ENCODE results near the gene PRSS36.

PRSS36 gene

GRCh38 chr16:31186176-31186575 lies 36.3 kb upstream of the PRSS36 start:
- H3K79me2 ChIP-seq (ENCODE audit: control insufficient read depth, insufficient read depth, low read length), result peaks cover 79% of the 10 kb centered on the region
- no peak overlapping the region for H3K56ac ChIP-seq (ENCODE audit: low read length)
- H3K4ac ChIP-seq (ENCODE audit: low read depth, low read length), result no peak overlapping the region
- no peak overlapping the region for H3K18ac ChIP-seq (ENCODE audit: low read length)
- no peak overlapping the region for H3K27ac ChIP-seq (ENCODE audit: low read depth, low read length)
- H3K9ac ChIP-seq (ENCODE audit: low read length), result no peak overlapping the region
- no peak overlapping the region for H3K4me2 ChIP-seq (ENCODE audit: low read length)
- no peak overlapping the region for H2AK5ac ChIP-seq (ENCODE audit: low read length)
- peaks cover 4% of the 10 kb centered on the region for H3K4me1 ChIP-seq (ENCODE audit: control insufficient read depth, low read depth, low read length)
- H2BK5ac ChIP-seq (ENCODE audit: low read length), result no peak overlapping the region
- H3K79me1 ChIP-seq (ENCODE audit: low read length), result peaks cover 39% of the 10 kb centered on the region
- H4K5ac ChIP-seq (ENCODE audit: low read length), result no peak overlapping the region
- H3K23ac ChIP-seq (ENCODE audit: low read length), result no peak overlapping the region
- no peak overlapping the region for H2BK15ac ChIP-seq (replicated peaks; ENCODE audit: low read depth)
- no peaks in the 10 kb centered on the region for H3K27me3 ChIP-seq (ENCODE audit: insufficient read depth, low read length, poor library complexity)
- H3K36me3 ChIP-seq (ENCODE audit: control insufficient read depth, insufficient read depth, low read length), result peaks cover 49% of the 10 kb centered on the region
- H4K8ac ChIP-seq (ENCODE audit: low read depth, low read length), result no peak overlapping the region
- DNase-seq, result no peak
- no peak overlapping the region for H3K4me3 ChIP-seq (ENCODE audit: low read length)
- no CpG with 5 or more reads among the region's 7 CpGs for WGBS (ENCODE audit: extremely low coverage, insufficient coverage, low lambda C conversion rate)
- no peak overlapping the region for H2BK120ac ChIP-seq (ENCODE audit: low read depth, low read length)

DNA sequence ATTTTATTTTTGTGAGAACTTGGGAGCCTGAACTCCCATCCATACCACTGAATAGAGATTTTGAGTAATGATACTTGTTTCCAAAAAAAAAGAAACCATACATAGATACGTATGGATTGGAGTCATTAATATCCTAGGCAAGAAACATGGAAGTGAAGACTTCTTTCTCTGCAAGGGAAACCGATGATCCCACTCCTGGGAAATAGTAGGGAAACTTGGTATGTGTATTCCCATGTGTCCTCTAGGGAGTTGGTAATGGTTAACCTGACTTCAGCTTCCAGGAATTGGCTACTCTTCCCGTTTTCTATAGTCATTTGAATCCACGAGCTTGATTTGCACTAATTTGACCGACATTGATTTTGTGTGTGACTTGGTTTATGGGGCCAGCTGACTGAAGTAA lies 35.5 kb upstream of the PRSS36 start:
- no peak overlapping the region for H3K23ac ChIP-seq (ENCODE audit: low read length)
- no peaks in the 10 kb centered on the region for H3K27me3 ChIP-seq (ENCODE audit: insufficient read depth, low read length, poor library complexity)
- no peak overlapping the region for H3K9ac ChIP-seq (ENCODE audit: low read length)
- H4K5ac ChIP-seq (ENCODE audit: low read length), result no peak overlapping the region
- WGBS (ENCODE audit: extremely low coverage, insufficient coverage, low lambda C conversion rate), result no CpG with 5 or more reads among the region's 5 CpGs
- peaks cover 85% of the 10 kb centered on the region for H3K79me2 ChIP-seq (ENCODE audit: control insufficient read depth, insufficient read depth, low read length)
- no peak overlapping the region for H2BK120ac ChIP-seq (ENCODE audit: low read depth, low read length)
- H4K8ac ChIP-seq (ENCODE audit: low read depth, low read length), result no peak overlapping the region
- H3K79me1 ChIP-seq (ENCODE audit: low read length), result peaks cover 36% of the 10 kb centered on the region
- H3K18ac ChIP-seq (ENCODE audit: low read length), result no peak overlapping the region
- H3K27ac ChIP-seq (ENCODE audit: low read depth, low read length), result no peak overlapping the region
- H3K36me3 ChIP-seq (ENCODE audit: control insufficient read depth, insufficient read depth, low read length), result peaks cover 46% of the 10 kb centered on the region
- H3K4me1 ChIP-seq (ENCODE audit: control insufficient read depth, low read depth, low read length), result peaks cover 4% of the 10 kb centered on the region
- H2BK15ac ChIP-seq (replicated peaks; ENCODE audit: low read depth), result no peak overlapping the region
- H2BK5ac ChIP-seq (ENCODE audit: low read length), result no peak overlapping the region
- H2AK5ac ChIP-seq (ENCODE audit: low read length), result no peak overlapping the region
- H3K56ac ChIP-seq (ENCODE audit: low read length), result no peak overlapping the region
- no peak overlapping the region for H3K4me3 ChIP-seq (ENCODE audit: low read length)
- no peak for DNase-seq
- no peak overlapping the region for H3K4me2 ChIP-seq (ENCODE audit: low read length)
- H3K4ac ChIP-seq (ENCODE audit: low read depth, low read length), result no peak overlapping the region

DNA sequence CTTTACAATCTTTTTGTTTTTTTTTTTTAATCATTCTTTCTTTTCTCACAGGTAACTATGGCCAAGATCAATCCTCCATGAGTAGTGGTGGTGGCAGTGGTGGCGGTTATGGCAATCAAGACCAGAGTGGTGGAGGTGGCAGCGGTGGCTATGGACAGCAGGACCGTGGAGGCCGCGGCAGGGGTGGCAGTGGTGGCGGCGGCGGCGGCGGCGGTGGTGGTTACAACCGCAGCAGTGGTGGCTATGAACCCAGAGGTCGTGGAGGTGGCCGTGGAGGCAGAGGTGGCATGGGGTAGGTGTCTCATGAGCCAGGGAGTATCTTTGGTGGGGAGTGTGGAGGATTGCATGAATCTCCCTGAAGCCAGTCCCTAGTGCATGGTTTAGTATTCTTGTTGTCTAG lies 35.0 kb upstream of the PRSS36 start:
- no peak for DNase-seq
- no CpG with 5 or more reads among the region's 14 CpGs for WGBS (ENCODE audit: extremely low coverage, insufficient coverage, low lambda C conversion rate)
- peaks cover 32% of the 10 kb centered on the region for H3K79me1 ChIP-seq (ENCODE audit: low read length)
- no peak overlapping the region for H3K18ac ChIP-seq (ENCODE audit: low read length)
- H3K36me3 ChIP-seq (ENCODE audit: control insufficient read depth, insufficient read depth, low read length), result peaks cover 41% of the 10 kb centered on the region
- H2BK120ac ChIP-seq (ENCODE audit: low read depth, low read length), result no peak overlapping the region
- no peak overlapping the region for H3K4ac ChIP-seq (ENCODE audit: low read depth, low read length)
- no peak overlapping the region for H2AK5ac ChIP-seq (ENCODE audit: low read length)
- no peak overlapping the region for H3K4me2 ChIP-seq (ENCODE audit: low read length)
- peaks cover 86% of the 10 kb centered on the region for H3K79me2 ChIP-seq (ENCODE audit: control insufficient read depth, insufficient read depth, low read length)
- peaks cover 4% of the 10 kb centered on the region for H3K4me1 ChIP-seq (ENCODE audit: control insufficient read depth, low read depth, low read length)
- H3K27me3 ChIP-seq (ENCODE audit: insufficient read depth, low read length, poor library complexity), result no peaks in the 10 kb centered on the region
- no peak overlapping the region for H2BK5ac ChIP-seq (ENCODE audit: low read length)
- H2BK15ac ChIP-seq (replicated peaks; ENCODE audit: low read depth), result no peak overlapping the region
- H3K27ac ChIP-seq (ENCODE audit: low read depth, low read length), result no peak overlapping the region
- no peak overlapping the region for H4K5ac ChIP-seq (ENCODE audit: low read length)
- no peak overlapping the region for H3K9ac ChIP-seq (ENCODE audit: low read length)
- H4K8ac ChIP-seq (ENCODE audit: low read depth, low read length), result no peak overlapping the region
- no peak overlapping the region for H3K23ac ChIP-seq (ENCODE audit: low read length)
- H3K4me3 ChIP-seq (ENCODE audit: low read length), result no peak overlapping the region
- H3K56ac ChIP-seq (ENCODE audit: low read length), result no peak overlapping the region

DNA sequence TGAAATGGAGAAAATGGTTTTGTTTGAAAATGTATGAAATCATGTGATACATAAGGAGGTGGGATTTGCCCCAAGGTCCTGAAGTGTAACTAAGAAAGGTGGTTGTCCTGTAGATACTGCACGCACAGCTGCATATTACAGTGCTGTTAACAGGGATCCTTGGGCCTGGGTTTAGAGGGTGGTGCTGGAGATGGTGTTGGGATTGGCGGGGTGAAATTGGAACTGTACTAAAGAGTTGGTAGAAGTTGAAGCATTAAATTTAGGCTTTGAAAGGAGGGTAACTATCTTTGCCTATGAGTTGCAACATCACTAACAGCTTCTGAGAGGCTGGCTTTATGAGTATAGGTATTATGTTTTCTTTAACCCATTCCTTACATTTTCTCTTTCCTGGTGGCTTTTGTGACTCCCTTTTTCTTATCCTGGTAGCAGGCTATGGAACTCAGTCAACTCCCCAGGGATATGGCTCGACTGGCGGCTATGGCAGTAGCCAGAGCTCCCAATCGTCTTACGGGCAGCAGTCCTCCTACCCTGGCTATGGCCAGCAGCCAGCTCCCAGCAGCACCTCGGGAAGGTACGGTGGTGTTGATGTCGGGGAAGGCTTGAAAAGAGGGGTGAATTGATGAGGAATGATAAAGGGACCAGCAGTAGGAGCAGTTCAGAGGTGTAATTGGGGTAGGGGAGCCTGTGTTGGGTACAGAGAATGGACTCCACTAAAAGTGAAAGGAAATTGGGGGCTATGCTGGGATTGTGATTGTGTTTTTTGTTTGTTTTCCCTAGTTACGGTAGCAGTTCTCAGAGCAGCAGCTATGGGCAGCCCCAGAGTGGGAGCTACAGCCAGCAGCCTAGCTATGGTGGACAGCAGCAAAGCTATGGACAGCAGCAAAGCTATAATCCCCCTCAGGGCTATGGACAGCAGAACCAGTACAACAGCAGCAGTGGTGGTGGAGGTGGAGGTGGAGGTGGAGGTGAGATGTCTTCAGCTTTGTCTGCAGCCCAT lies 33.9 kb upstream of the PRSS36 start:
- DNase-seq, result no peak
- WGBS (ENCODE audit: extremely low coverage, insufficient coverage, low lambda C conversion rate), result no CpG with 5 or more reads among the region's 10 CpGs
- H3K4me3 ChIP-seq (ENCODE audit: low read length), result no peak overlapping the region
- H4K5ac ChIP-seq (ENCODE audit: low read length), result no peak overlapping the region
- no peak overlapping the region for H2BK5ac ChIP-seq (ENCODE audit: low read length)
- H3K4me2 ChIP-seq (ENCODE audit: low read length), result no peak overlapping the region
- H2BK120ac ChIP-seq (ENCODE audit: low read depth, low read length), result no peak overlapping the region
- no peak overlapping the region for H3K18ac ChIP-seq (ENCODE audit: low read length)
- H3K9ac ChIP-seq (ENCODE audit: low read length), result peak overlapping the region; percentile 50
- H3K27ac ChIP-seq (ENCODE audit: low read depth, low read length), result no peak overlapping the region
- H2BK15ac ChIP-seq (replicated peaks; ENCODE audit: low read depth), result no peak overlapping the region
- H3K27me3 ChIP-seq (ENCODE audit: insufficient read depth, low read length, poor library complexity), result no peaks in the 10 kb centered on the region
- peak overlapping the region; percentile 22 for H3K56ac ChIP-seq (ENCODE audit: low read length)
- peak overlapping the region; percentile 37 for H3K23ac ChIP-seq (ENCODE audit: low read length)
- H3K4me1 ChIP-seq (ENCODE audit: control insufficient read depth, low read depth, low read length), result peaks cover 4% of the 10 kb centered on the region
- H3K79me1 ChIP-seq (ENCODE audit: low read length), result peaks cover 28% of the 10 kb centered on the region
- no peak overlapping the region for H4K8ac ChIP-seq (ENCODE audit: low read depth, low read length)
- peaks cover 82% of the 10 kb centered on the region for H3K79me2 ChIP-seq (ENCODE audit: control insufficient read depth, insufficient read depth, low read length)
- no peak overlapping the region for H2AK5ac ChIP-seq (ENCODE audit: low read length)
- H3K36me3 ChIP-seq (ENCODE audit: control insufficient read depth, insufficient read depth, low read length), result peaks cover 33% of the 10 kb centered on the region
- no peak overlapping the region for H3K4ac ChIP-seq (ENCODE audit: low read depth, low read length)

- Histone ChIP-seq H3K4ac (ENCODE audit: low read depth, low read length) (no peak overlapping the region), H3K56ac (ENCODE audit: low read length) (peak overlapping the region; percentile 54), H3K18ac (ENCODE audit: low read length) (no peak overlapping the region), H3K9ac (ENCODE audit: low read length) (peak overlapping the region; percentile 99), H3K27me3 (ENCODE audit: insufficient read depth, low read length, poor library complexity) (no peaks in the 10 kb centered on the region), H4K5ac (ENCODE audit: low read length) (no peak overlapping the region), H2BK15ac (replicated peaks; ENCODE audit: low read depth) (no peak overlapping the region), H4K8ac (ENCODE audit: low read depth, low read length) (no peak overlapping the region), H3K79me2 (ENCODE audit: control insufficient read depth, insufficient read depth, low read length) (peaks cover 72% of the 10 kb centered on the region), H3K23ac (ENCODE audit: low read length) (no peak overlapping the region), H3K27ac (ENCODE audit: low read depth, low read length) (no peak overlapping the region), H3K4me3 (ENCODE audit: low read length) (peak overlapping the region; percentile 0), H2BK120ac (ENCODE audit: low read depth, low read length) (no peak overlapping the region), H3K36me3 (ENCODE audit: control insufficient read depth, insufficient read depth, low read length) (peaks cover 28% of the 10 kb centered on the region), H2BK5ac (ENCODE audit: low read length) (no peak overlapping the region), H3K4me1 (ENCODE audit: control insufficient read depth, low read depth, low read length) (peaks cover 4% of the 10 kb centered on the region), H2AK5ac (ENCODE audit: low read length) (no peak overlapping the region), H3K4me2 (ENCODE audit: low read length) (peak overlapping the region; percentile 21), H3K79me1 (ENCODE audit: low read length) (peaks cover 21% of the 10 kb centered on the region)
- no CpG with 5 or more reads among the region's 7 CpGs for WGBS (ENCODE audit: extremely low coverage, insufficient coverage, low lambda C conversion rate)
- no peak for DNase-seq
Measured at GRCh38 chr16:31182391-31182790, 32.5 kb upstream of the PRSS36 start.

All from mesendoderm (in vitro differentiated cells).